GM12872 (cell line): ENCODE data around the gene MYO16.

Source experiments
- TF ChIP-seq, protein P1 (sequence below): IDR thresholded peaks from 3 replicates; pipeline ENCODE4 v1.5.1; 2011; ENCODE audit warnings: low read depth, mild to moderate bottlenecking, low read length, moderate library complexity; ENCODE audit not compliant: insufficient read depth

The MYO16 gene

DNA sequence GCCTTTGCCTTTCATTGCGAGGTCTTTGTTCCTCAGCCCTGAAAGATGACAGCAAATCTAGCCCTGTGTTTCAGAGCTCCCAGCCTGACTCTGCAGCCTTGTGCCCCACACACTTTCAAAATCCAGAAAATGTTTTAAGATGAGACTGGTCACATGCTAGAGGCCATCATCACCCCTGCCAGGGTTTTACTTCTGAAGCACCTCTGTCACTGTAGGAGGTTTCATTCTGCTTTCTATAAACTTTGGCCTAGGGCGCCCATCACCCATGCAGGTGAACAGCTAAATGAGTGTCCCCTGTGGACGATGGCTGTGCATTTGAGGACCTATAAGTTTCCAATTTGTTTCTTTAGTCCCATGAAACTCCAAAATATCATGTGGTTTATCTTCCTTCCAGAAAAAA, 574.2 kb downstream of the MYO16 start:
- TF ChIP-seq, protein P1, sequence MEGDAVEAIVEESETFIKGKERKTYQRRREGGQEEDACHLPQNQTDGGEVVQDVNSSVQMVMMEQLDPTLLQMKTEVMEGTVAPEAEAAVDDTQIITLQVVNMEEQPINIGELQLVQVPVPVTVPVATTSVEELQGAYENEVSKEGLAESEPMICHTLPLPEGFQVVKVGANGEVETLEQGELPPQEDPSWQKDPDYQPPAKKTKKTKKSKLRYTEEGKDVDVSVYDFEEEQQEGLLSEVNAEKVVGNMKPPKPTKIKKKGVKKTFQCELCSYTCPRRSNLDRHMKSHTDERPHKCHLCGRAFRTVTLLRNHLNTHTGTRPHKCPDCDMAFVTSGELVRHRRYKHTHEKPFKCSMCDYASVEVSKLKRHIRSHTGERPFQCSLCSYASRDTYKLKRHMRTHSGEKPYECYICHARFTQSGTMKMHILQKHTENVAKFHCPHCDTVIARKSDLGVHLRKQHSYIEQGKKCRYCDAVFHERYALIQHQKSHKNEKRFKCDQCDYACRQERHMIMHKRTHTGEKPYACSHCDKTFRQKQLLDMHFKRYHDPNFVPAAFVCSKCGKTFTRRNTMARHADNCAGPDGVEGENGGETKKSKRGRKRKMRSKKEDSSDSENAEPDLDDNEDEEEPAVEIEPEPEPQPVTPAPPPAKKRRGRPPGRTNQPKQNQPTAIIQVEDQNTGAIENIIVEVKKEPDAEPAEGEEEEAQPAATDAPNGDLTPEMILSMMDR = no peak

DNA sequence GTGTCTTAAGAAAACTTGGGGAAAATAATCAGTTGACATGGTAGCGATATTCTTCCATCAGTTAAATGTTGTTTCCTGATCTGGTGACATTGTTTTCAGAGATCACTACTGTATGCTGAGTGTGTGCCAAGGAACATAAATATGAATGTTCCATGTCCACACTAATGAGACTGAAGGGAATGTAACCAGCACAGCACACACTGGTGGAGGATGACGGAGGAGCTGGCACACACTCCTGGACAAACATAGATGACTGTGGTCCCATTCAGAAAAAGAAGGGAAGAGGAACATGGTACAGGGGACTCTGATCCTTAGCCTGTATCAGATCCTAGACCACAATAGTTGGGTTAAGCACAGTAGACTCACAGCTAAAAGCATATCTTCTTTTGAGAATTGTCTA, 574.8 kb downstream of the MYO16 start:
- TF ChIP-seq, protein P1 = no peak

DNA sequence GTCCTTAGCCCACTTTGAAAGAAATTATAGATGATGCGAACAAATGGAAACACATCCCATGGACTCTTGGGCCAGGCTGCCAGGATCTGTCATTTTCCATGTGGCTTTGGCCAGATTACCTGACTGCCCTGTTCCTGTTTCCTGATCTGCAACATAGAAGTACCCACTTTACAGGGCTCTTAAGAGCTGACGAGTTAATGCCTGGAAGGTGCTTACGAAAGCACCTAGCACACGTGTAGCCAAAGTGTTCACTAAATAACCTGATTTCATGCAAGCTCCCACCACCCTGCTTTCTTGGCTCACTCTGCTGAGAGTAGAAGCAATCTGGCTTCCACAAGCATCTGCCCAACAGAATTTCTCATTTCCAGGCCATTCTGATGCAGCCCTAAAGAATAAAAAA, 575.2 kb downstream of the MYO16 start:
- TF ChIP-seq, protein P1 = no peak

DNA sequence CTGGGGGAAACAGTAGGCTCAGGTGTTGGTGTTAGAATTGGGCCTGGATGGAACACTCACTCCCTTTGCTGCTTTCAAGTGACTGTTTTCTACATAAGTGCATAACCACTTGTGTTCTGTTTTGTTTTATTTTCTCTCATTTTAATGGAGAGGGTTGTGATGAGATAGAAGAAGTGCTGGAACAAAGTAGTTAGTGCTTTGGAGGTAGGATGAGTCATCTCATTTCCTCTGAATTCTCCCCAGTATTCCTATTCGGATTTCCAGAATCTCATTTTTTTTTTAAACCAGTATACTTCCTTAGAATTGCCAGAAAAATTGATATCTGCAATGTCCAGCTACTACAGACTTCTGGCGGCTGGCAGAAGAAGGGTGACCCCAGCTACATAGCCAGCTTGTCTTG, 575.9 kb downstream of the MYO16 start:
- TF ChIP-seq, protein P1 = no peak

DNA sequence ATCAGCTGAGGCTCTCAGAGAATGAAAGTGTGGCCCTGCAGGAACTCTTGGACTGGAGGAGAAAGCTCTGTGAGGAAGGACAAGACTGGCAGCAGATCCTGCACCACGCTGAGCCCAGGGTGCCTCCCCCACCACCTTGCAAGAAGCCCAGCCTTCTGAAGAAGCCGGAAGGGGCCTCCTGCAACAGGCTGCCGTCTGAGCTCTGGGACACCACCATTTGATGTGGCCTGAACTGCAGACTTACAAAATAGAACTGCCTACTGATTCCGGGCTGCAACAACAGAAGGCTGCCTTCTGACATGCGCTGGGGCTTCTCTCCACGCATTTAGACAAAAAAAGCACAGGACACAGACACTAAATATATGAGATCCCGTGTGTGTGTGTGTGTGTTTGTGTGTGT, 577.2 kb downstream of the MYO16 start:
- TF ChIP-seq, protein P1 = no peak

DNA sequence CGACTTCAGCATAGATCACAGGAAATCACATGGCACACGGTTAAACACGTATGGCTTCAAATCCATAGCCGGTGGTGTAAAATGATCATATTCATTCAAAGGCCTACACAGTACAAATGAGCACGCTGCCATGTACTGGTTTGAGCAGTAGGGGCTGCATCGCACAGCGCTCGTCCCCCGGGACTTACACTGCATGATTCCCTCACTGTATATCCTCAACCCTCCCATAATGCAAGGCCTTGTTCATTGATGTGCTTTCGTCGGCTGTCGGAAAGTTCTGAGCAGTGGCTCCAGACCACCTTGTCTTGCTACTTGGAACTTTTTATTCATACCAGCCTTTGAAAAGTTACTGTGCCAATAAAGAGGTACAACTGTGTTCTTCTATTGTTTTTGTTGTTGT, 578.2 kb downstream of the MYO16 start:
- TF ChIP-seq, protein P1 = no peak

DNA sequence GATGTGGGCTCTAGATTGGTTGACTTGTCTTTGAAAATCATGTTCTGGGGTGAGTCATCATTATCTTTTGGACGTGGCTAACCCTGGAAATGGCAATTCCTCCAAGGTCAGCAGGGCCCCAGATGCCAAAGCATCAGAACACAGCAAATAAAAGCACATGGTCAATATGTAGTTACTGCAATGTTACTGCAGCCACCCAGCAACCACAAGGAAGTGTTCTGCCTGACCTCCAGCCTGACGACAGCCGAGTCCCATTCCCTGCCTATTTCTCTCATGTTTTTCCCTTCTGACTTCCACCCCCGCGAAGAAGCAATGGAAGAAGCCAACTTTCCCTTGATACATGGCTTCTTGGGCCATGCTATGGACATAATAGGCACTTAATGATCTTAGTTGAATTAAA, 579.1 kb downstream of the MYO16 start:
- TF ChIP-seq, protein P1 = no peak

DNA sequence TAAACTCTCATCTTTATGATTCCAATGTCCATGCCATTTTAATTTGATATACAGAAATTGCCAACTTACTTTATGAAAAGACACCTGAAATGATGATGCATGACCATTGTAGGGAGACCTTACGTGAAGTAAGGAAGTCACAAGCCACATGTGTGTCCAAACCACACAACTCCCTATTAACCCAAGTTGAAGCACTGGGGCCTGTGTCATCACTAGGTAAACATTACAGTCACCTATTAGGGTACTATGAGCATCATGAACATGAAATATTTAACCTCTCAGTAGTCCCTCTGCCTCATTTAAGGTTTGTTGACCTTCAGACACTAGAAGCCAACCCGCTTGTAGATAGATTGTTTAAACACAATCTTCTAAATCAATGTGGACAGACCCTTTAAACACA, 580.1 kb downstream of the MYO16 start:
- TF ChIP-seq, protein P1 = no peak
